ENCODE measurements around the gene IP6K2. TPM values are rescaled to one million over a fixed set of nuclear protein-coding genes. Genes with fewer than 3 reads are reported as not detected.

Gene IP6K2
- total and polyA plus RNA-seq, 2 experiments from 2014 or later: 57.4 to 59.6 TPM

DNA sequence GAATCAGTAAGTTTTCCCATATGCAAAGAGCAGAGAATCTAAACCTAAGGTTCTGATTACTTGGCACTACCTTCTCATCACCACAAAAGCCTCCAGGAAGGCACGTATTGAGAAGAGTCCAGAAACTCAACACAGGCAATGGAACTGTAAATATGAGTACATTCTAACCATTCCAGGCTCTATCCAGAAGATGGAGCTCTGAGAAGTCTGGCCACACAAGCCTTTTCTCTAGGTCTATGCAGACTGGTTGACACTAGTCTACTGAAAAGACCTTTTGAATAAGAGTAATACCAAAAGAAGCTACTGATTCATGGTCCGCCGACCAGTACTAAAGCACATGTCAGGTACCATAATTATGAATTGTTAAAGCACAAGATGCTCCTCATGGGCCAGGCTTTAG, 19.1 kb downstream of the IP6K2 start:
- in situ Hi-C loops (cut with MboI): no loop called here
- 94 to 98% methylated on average over 3 of the region's 3 CpGs for WGBS, 2 experiments (ENCODE audit: low coverage in 1 of 2, low lambda C conversion rate in 2 of 2, missing lambda C conversion rate in 2 of 2)

GRCh38 chr3:48696601-48697000, 20.4 kb downstream of the IP6K2 start:
- no peaks in the 10 kb centered on the region for H3K27me3 ChIP-seq (replicated peaks; ENCODE audit: insufficient read depth)
- DNase-seq: no peak
- H4K20me1 ChIP-seq (ENCODE audit: insufficient read depth): peaks cover 6% of the 10 kb centered on the region
- no peak overlapping the region for H2AFZ ChIP-seq
- H3K9me3 ChIP-seq (ENCODE audit: low read depth): no peaks in the 10 kb centered on the region
- H3K9ac ChIP-seq: no peak overlapping the region
- in situ Hi-C loops (cut with MboI): no loop called here
- no peaks in the 10 kb centered on the region for H3K9me2 ChIP-seq (ENCODE audit: insufficient read depth)
- H3K4me2 ChIP-seq (ENCODE audit: unreplicated experiment): no peak overlapping the region
- no peak for TF ChIP-seq EZH2phosphoT487 (IDR thresholded peaks at IDR 0.05; ENCODE audit: insufficient read depth, low read depth)
- no peak for TF ChIP-seq EZH2 (IDR thresholded peaks at IDR 0.05; ENCODE audit: insufficient read depth, poor library complexity, severe bottlenecking)
- peak overlapping the region; percentile 97 for H3K27ac ChIP-seq
- peaks cover 87% of the 10 kb centered on the region for H3K79me2 ChIP-seq (ENCODE audit: insufficient read depth)
- H3K4me1 ChIP-seq (ENCODE audit: insufficient read depth): peaks cover 35% of the 10 kb centered on the region
- no peak overlapping the region for H3K4me3 ChIP-seq
- H3F3A ChIP-seq (ENCODE audit: insufficient read depth): peaks cover 31% of the 10 kb centered on the region
- peaks cover 22% of the 10 kb centered on the region for H3K36me3 ChIP-seq (ENCODE audit: low read depth)

More for the DNA sequence above, 19.1 kb downstream of the IP6K2 start:
- Histone ChIP-seq H3K4me3 (no peak overlapping the region), H4K20me1 (ENCODE audit: insufficient read depth) (peaks cover 6% of the 10 kb centered on the region), H3K36me3 (ENCODE audit: low read depth) (peaks cover 10% of the 10 kb centered on the region), H3K9me3 (ENCODE audit: low read depth) (no peaks in the 10 kb centered on the region), H3K27me3 (replicated peaks; ENCODE audit: insufficient read depth) (no peaks in the 10 kb centered on the region), H3K79me2 (ENCODE audit: insufficient read depth) (peaks cover 87% of the 10 kb centered on the region), H3K9ac (no peak overlapping the region), H3K4me2 (ENCODE audit: unreplicated experiment) (no peak overlapping the region), H3K9me2 (ENCODE audit: insufficient read depth) (no peaks in the 10 kb centered on the region), H3K4me1 (ENCODE audit: insufficient read depth) (peaks cover 27% of the 10 kb centered on the region), H3K27ac (no peak overlapping the region), H2AFZ (no peak overlapping the region), H3F3A (ENCODE audit: insufficient read depth) (peaks cover 31% of the 10 kb centered on the region)
- DNase-seq: peak; percentile 29
- TF ChIP-seq EZH2phosphoT487 (IDR thresholded peaks at IDR 0.05; ENCODE audit: insufficient read depth, low read depth) (no peak), EZH2 (IDR thresholded peaks at IDR 0.05; ENCODE audit: insufficient read depth, poor library complexity, severe bottlenecking) (no peak)

GRCh38 chr3:48696156-48696555, 20.9 kb downstream of the IP6K2 start:
- in situ Hi-C loops (cut with MboI): no loop called here
- H3K4me2 ChIP-seq (ENCODE audit: unreplicated experiment): peak overlapping the region; percentile 92
- H3K27ac ChIP-seq: peak overlapping the region; percentile 97
- 0 out of 2 replicates have a peak overlapping the region, but pooled peaks have one; percentile 89 for H3K9ac ChIP-seq
- peaks cover 6% of the 10 kb centered on the region for H4K20me1 ChIP-seq (ENCODE audit: insufficient read depth)
- no peaks in the 10 kb centered on the region for H3K9me2 ChIP-seq (ENCODE audit: insufficient read depth)
- peaks cover 25% of the 10 kb centered on the region for H3K36me3 ChIP-seq (ENCODE audit: low read depth)
- 88 to 91% methylated on average over 5 of the region's 5 CpGs for WGBS, 2 experiments (ENCODE audit: low coverage in 1 of 2, low lambda C conversion rate in 2 of 2, missing lambda C conversion rate in 2 of 2)
- TF ChIP-seq EZH2 (IDR thresholded peaks at IDR 0.05; ENCODE audit: insufficient read depth, poor library complexity, severe bottlenecking): no peak
- TF ChIP-seq EZH2phosphoT487 (IDR thresholded peaks at IDR 0.05; ENCODE audit: insufficient read depth, low read depth): no peak
- H3K4me1 ChIP-seq (ENCODE audit: insufficient read depth): peaks cover 35% of the 10 kb centered on the region
- no peak overlapping the region for H2AFZ ChIP-seq
- H3K4me3 ChIP-seq: no peak overlapping the region
- no peak for DNase-seq
- no peaks in the 10 kb centered on the region for H3K9me3 ChIP-seq (ENCODE audit: low read depth)
- peaks cover 87% of the 10 kb centered on the region for H3K79me2 ChIP-seq (ENCODE audit: insufficient read depth)
- no peaks in the 10 kb centered on the region for H3K27me3 ChIP-seq (replicated peaks; ENCODE audit: insufficient read depth)
- H3F3A ChIP-seq (ENCODE audit: insufficient read depth): peaks cover 31% of the 10 kb centered on the region

GRCh38 chr3:48695393-48695753, 21.6 kb downstream of the IP6K2 start:
- Histone ChIP-seq H3K4me3 (peak overlapping the region; percentile 77), H3K4me1 (ENCODE audit: insufficient read depth) (peaks cover 30% of the 10 kb centered on the region), H3K27ac (peak overlapping the region; percentile 97), H3K9me2 (ENCODE audit: insufficient read depth) (no peaks in the 10 kb centered on the region), H3F3A (ENCODE audit: insufficient read depth) (peaks cover 31% of the 10 kb centered on the region), H3K27me3 (replicated peaks; ENCODE audit: insufficient read depth) (no peaks in the 10 kb centered on the region), H3K4me2 (ENCODE audit: unreplicated experiment) (peak overlapping the region; percentile 92), H3K9me3 (ENCODE audit: low read depth) (no peaks in the 10 kb centered on the region), H3K9ac (peak overlapping the region; percentile 89), H4K20me1 (ENCODE audit: insufficient read depth) (peaks cover 6% of the 10 kb centered on the region; the same call in 1 of the 2 replicates), H2AFZ (peak overlapping the region; percentile 56), H3K79me2 (ENCODE audit: insufficient read depth) (peaks cover 87% of the 10 kb centered on the region), H3K36me3 (ENCODE audit: low read depth) (peaks cover 30% of the 10 kb centered on the region)
- DNase-seq: peak; percentile 92
- TF ChIP-seq EZH2 (IDR thresholded peaks at IDR 0.05; ENCODE audit: insufficient read depth, poor library complexity, severe bottlenecking) (no peak), EZH2phosphoT487 (IDR thresholded peaks at IDR 0.05; ENCODE audit: insufficient read depth, low read depth) (no peak)
- in situ Hi-C loops (cut with MboI): no loop called here
- WGBS, 2 experiments (ENCODE audit: low coverage in 1 of 2, low lambda C conversion rate in 2 of 2, missing lambda C conversion rate in 2 of 2): 2 to 3% methylated on average over 9 of the region's 9 CpGs
